IMR-90 (cell line): ENCODE measurements around the gene C2orf49. TPM values are rescaled to one million over a fixed set of nuclear protein-coding genes. Genes with fewer than 3 reads are reported as not detected.

Experiments used
- ATAC-seq: fragments of 200-7000 bp; cut with Tn5 transposase; 2 replicates; pipeline ENCODE4 v1.9.1; 2020; ENCODE audit warnings: low read depth, mild to moderate bottlenecking, moderate library complexity
- BruUV-seq: library from RNA; stranded (reverse); fragments of 400-500 nt; replicated peaks from 2 replicates; lab custom pipeline; 2021; lab: Mats Ljungman, UMichigan
- CTCF ChIA-PET: fragments of 300-600 bp; formaldehyde crosslinking; extraction: SDS; loops from one replicate; lab custom pipeline; 2021; ENCODE audit warnings: antibody characterized with exemption; lab: Yijun Ruan, JAX
- POLR2A ChIA-PET: fragments of 300-600 bp; sonication (Branson Sonifier 250); formaldehyde crosslinking; loops from one replicate; lab custom pipeline; 2022; ENCODE audit warnings: antibody characterized with exemption; ENCODE audit not compliant: unreplicated experiment; lab: Charles Lee
- DNase-seq: peaks from one replicate; pipeline ENCODE4 v3.0.0; 2013
- H2AFZ ChIP-seq: replicated peaks from 2 replicates; pipeline ENCODE3; 2013; ENCODE audit warnings: low read length, mild to moderate bottlenecking; ENCODE audit not compliant: poor library complexity
- H2AK5ac ChIP-seq: 2 replicates; pipeline ENCODE4 v1.6.1; 2013; ENCODE audit warnings: low read depth, low read length, inconsistent platforms
- H2AK9ac ChIP-seq: replicated peaks from 2 replicates; pipeline ENCODE3; 2013; ENCODE audit warnings: mild to moderate bottlenecking, low read depth, low read length, moderate library complexity; ENCODE audit not compliant: poor library complexity
- H2BK120ac ChIP-seq: 2 replicates; pipeline ENCODE4 v1.6.1; 2013; ENCODE audit warnings: low read depth, low read length, inconsistent platforms
- H2BK15ac ChIP-seq: 3 replicates; pipeline ENCODE4 v1.6.1; 2013; ENCODE audit warnings: low read depth, low read length, inconsistent platforms
- H2BK20ac ChIP-seq: 2 replicates; pipeline ENCODE4 v1.6.1; 2013; ENCODE audit warnings: low read depth, mild to moderate bottlenecking, inconsistent platforms, low read length, moderate library complexity
- H2BK5ac ChIP-seq: 2 replicates; pipeline ENCODE4 v1.6.1; 2013; ENCODE audit warnings: mild to moderate bottlenecking, low read depth, low read length, inconsistent platforms; ENCODE audit not compliant: poor library complexity, severe bottlenecking
- H3K14ac ChIP-seq: replicated peaks from 2 replicates; pipeline ENCODE4 v1.6.1; 2013; ENCODE audit warnings: low read depth, low read length, inconsistent platforms
- H3K18ac ChIP-seq: 2 replicates; pipeline ENCODE4 v1.6.1; 2013; ENCODE audit warnings: low read depth, low read length, control low read depth
- H3K23ac ChIP-seq: 2 replicates; pipeline ENCODE4 v1.6.1; 2013; ENCODE audit warnings: low read depth, low read length, inconsistent platforms
- H3K27ac ChIP-seq: 2 replicates; pipeline ENCODE4 v1.5.1; 2013; ENCODE audit warnings: mild to moderate bottlenecking, control low read depth, low read length; ENCODE audit not compliant: insufficient read depth
- H3K27me3 ChIP-seq: 2 replicates; pipeline ENCODE4 v1.6.1; 2013; ENCODE audit warnings: low read length; ENCODE audit not compliant: control insufficient read depth, insufficient read depth
- H3K36me3 ChIP-seq: 2 replicates; pipeline ENCODE4 v1.6.1; 2013; ENCODE audit warnings: low read length, mixed read lengths; ENCODE audit not compliant: control insufficient read depth, insufficient read depth
- H3K4ac ChIP-seq: 2 replicates; pipeline ENCODE4 v1.6.1; 2013; ENCODE audit warnings: low read depth, low read length, inconsistent platforms
- H3K4me1 ChIP-seq: 2 replicates; pipeline ENCODE4 v1.6.1; 2013; ENCODE audit warnings: low read length, mixed read lengths; ENCODE audit not compliant: control insufficient read depth, insufficient read depth
- H3K4me2 ChIP-seq: 2 replicates; pipeline ENCODE4 v1.6.1; 2013; ENCODE audit warnings: low read depth, mild to moderate bottlenecking, control low read depth, low read length, moderate library complexity
- H3K4me3 ChIP-seq: 2 replicates; pipeline ENCODE4 v1.5.1; 2013; ENCODE audit warnings: low read depth, mild to moderate bottlenecking, control low read depth, low read length, moderate library complexity; ENCODE audit not compliant: insufficient read depth
- H3K56ac ChIP-seq: 2 replicates; pipeline ENCODE4 v1.6.1; 2013; ENCODE audit warnings: low read length, inconsistent platforms; ENCODE audit not compliant: insufficient read depth; ENCODE audit errors: extremely low read depth
- H3K79me1 ChIP-seq, 2 experiments: 2 replicates each; pipeline ENCODE4 v1.6.1; 2013; ENCODE audit warnings: low read length in 2 of 2, inconsistent platforms in 1 of 2, low read depth in 1 of 2
- H3K9ac ChIP-seq: 2 replicates; pipeline ENCODE4 v1.6.1; 2013; ENCODE audit warnings: low read depth, low read length, control low read depth
- H3K9me1 ChIP-seq: 2 replicates; pipeline ENCODE4 v1.6.1; 2013; ENCODE audit warnings: low read length, inconsistent platforms; ENCODE audit not compliant: insufficient read depth
- H3K9me3 ChIP-seq: 2 replicates; pipeline ENCODE4 v1.6.1; 2013; ENCODE audit warnings: low read length; ENCODE audit not compliant: control insufficient read depth, insufficient read depth
- H4K20me1 ChIP-seq: 2 replicates; pipeline ENCODE4 v1.6.1; 2013; ENCODE audit warnings: low read length, inconsistent platforms; ENCODE audit not compliant: insufficient read depth
- H4K5ac ChIP-seq: 2 replicates; pipeline ENCODE4 v1.6.1; 2013; ENCODE audit warnings: mild to moderate bottlenecking, low read depth, low read length, control low read depth
- H4K8ac ChIP-seq, 2 experiments: 2 replicates each; pipeline ENCODE4 v1.6.1; 2013; ENCODE audit warnings: low read depth in 2 of 2, low read length in 2 of 2, control low read depth in 1 of 2, inconsistent platforms in 1 of 2
- H4K91ac ChIP-seq: 2 replicates; pipeline ENCODE4 v1.6.1; 2013; ENCODE audit warnings: low read depth, low read length, inconsistent platforms; ENCODE audit not compliant: insufficient read depth
- BHLHE40 ChIP-seq: fragments of 150-350 bp; IDR thresholded peaks from 2 replicates; pipeline ENCODE4 v1.6.1; 2016; ENCODE audit warnings: mild to moderate bottlenecking, low read depth, low read length
- CEBPB ChIP-seq: IDR thresholded peaks from 2 replicates; pipeline ENCODE4 v1.6.1; 2012; ENCODE audit warnings: low read depth, low read length, improper control_type of control experiment
- CHD1 ChIP-seq: IDR thresholded peaks from 2 replicates; pipeline ENCODE4 v1.6.1; 2012; ENCODE audit warnings: low read depth, low read length, improper control_type of control experiment
- FOS ChIP-seq: fragments of 150-350 bp; IDR thresholded peaks from 2 replicates; pipeline ENCODE4 v1.6.1; 2016; ENCODE audit warnings: low read depth, low read length
- MAFK ChIP-seq: IDR thresholded peaks from 2 replicates; pipeline ENCODE4 v1.6.1; 2012; ENCODE audit warnings: low read depth, low read length, improper control_type of control experiment
- MAZ ChIP-seq: IDR thresholded peaks from 2 replicates; pipeline ENCODE4 v1.6.1; 2012; ENCODE audit warnings: low read depth, mild to moderate bottlenecking, low read length, improper control_type of control experiment, moderate library complexity, borderline replicate concordance
- MXI1 ChIP-seq: IDR thresholded peaks from 2 replicates; pipeline ENCODE4 v1.6.1; 2012; ENCODE audit warnings: low read depth, mild to moderate bottlenecking, low read length, moderate library complexity, borderline replicate concordance
- NFE2L2 ChIP-seq: fragments of 150-350 bp; IDR thresholded peaks from 2 replicates; pipeline ENCODE4 v1.6.1; 2016; ENCODE audit warnings: low read depth, mild to moderate bottlenecking, low read length
- POLR2A ChIP-seq: IDR thresholded peaks from 2 replicates; pipeline ENCODE4 v1.6.1; 2012; ENCODE audit warnings: mild to moderate bottlenecking, low read depth, low read length
- RAD21 ChIP-seq: IDR thresholded peaks from 2 replicates; pipeline ENCODE4 v1.6.1; 2012; ENCODE audit warnings: low read length, improper control_type of control experiment
- RCOR1 ChIP-seq: IDR thresholded peaks from 2 replicates; pipeline ENCODE4 v1.6.1; 2012; ENCODE audit warnings: mild to moderate bottlenecking, low read length, improper control_type of control experiment; ENCODE audit not compliant: insufficient replicate concordance
- RFX5 ChIP-seq: IDR thresholded peaks from 2 replicates; pipeline ENCODE4 v1.8.0; 2012; ENCODE audit warnings: low read depth, mild to moderate bottlenecking, low read length, moderate library complexity
- WGBS, 2 experiments: methylation state at CpG; one replicate each; pipeline versions ENCODE4 v1.1.5 to v1.1.7; 2013; ENCODE audit warnings: missing lambda C conversion rate in 2 of 2; ENCODE audit not compliant: insufficient read length in 1 of 2; ENCODE audit errors: extremely low coverage in 2 of 2; 5-methylcytosine and 5-hydroxymethylcytosine counted together
- dilution Hi-C: fragments of 300-500 bp; cut with HindIII; formaldehyde crosslinking; loops from one replicate; pipeline ENCODE4 v1.14.3; 2018; ENCODE audit warnings: low sequenced_read_pairs; ENCODE audit not compliant: unreplicated experiment
- in situ Hi-C: fragments of 300-500 bp; cut with MboI; formaldehyde crosslinking; loops from 3 replicates; pipeline ENCODE4 v1.14.3; 2019; ENCODE audit warnings: low sequenced_read_pairs, inconsistent platforms, mixed read lengths
- intact Hi-C: fragments of 100-400 bp; cut with micrococcal nuclease; formaldehyde crosslinking; loops from 2 replicates; pipeline ENCODE4 v1.10.0; 2022
- polyA plus RNA-seq, 3 experiments: library from polyadenylated mRNA; depleted of rRNA; stranded (reverse); fragments of >200 nt; gene quantifications; 2 replicates each; pipeline ENCODE4 v1.2.3, GENCODE V29; 2012; ENCODE audit warnings: low replicate concordance in 1 of 3
- total RNA-seq: library from RNA; depleted of rRNA; stranded (reverse); fragments of >200 nt; gene quantifications from 2 replicates; pipeline ENCODE4 v1.2.3, GENCODE V29; 2012
- TF ChIP-seq, protein P1 (sequence below): conservative IDR thresholded peaks from 2 replicates; pipeline ENCODE4 v1.5.1; 2012; ENCODE audit warnings: mild to moderate bottlenecking, low read depth, low read length, improper control_type of control experiment
- TF ChIP-seq, protein P2 (sequence below): fragments of 150-350 bp; IDR thresholded peaks from 2 replicates; pipeline ENCODE4 v1.6.1; 2017; ENCODE audit warnings: mild to moderate bottlenecking, antibody characterized with exemption, low read length, low read depth
- TF ChIP-seq, protein P3 (sequence below): fragments of 150-350 bp; IDR thresholded peaks from 2 replicates; pipeline ENCODE4 v1.6.1; 2016; ENCODE audit warnings: low read depth, mild to moderate bottlenecking, low read length, moderate library complexity, borderline replicate concordance

The C2orf49 gene
- total and polyA plus RNA-seq, 2 of the 4 experiments (the other 2 are of a cell fraction): 3.8 to 8.5 TPM

DNA sequence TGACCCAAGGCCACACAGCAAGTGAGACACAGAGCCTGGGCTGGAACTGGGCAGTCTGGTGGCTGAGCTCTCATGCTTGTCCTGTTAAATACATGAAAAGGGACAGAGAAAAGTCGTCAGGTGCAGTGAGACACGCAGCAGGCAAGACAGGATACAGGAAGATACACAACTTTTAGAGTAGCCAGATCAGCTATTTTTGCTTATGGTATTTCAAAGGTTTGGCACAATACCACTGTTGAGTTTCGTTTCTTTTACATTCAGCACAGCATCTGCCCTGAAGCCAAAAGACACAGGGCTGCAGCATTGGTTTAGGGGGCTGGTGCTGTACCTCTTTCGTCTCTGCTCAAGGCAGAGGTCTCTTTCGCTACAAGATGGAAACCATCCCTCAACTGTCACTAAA lies 47.5 kb downstream of the C2orf49 start:
- Histone ChIP-seq H3K9me3 (no peaks in the 10 kb centered on the region), H3K4me3 (no peak overlapping the region), H4K20me1 (peaks cover 49% of the 10 kb centered on the region), H3K27me3 (no peaks in the 10 kb centered on the region), H4K91ac (no peak overlapping the region), H2BK5ac (peak overlapping the region; percentile 75), H2AK5ac (0 out of 2 replicates have a peak overlapping the region, but pooled peaks have one; percentile 5), H3K79me1 (peaks cover 11 to 86% of the 10 kb centered on the region in 2 experiments), H3K36me3 (peaks cover 81% of the 10 kb centered on the region), H2BK15ac (no peak overlapping the region), H2BK120ac (no peak overlapping the region), H2AFZ (no peak overlapping the region), H3K56ac (no peak overlapping the region), H3K23ac (no peak overlapping the region), H3K18ac (peak overlapping the region; percentile 58), H3K9me1 (peaks cover 37% of the 10 kb centered on the region), H4K8ac (peak overlapping the region in 1 of 2 experiments; percentile 68; a peak in 3 of 4 replicates), H3K4me1 (peaks cover 42% of the 10 kb centered on the region), H3K27ac (peak overlapping the region; percentile 9; the same call in 1 of the 2 replicates), H3K4ac (peak overlapping the region; percentile 43; the same call in 1 of the 2 replicates), H4K5ac (peak overlapping the region; percentile 52; the same call in 1 of the 2 replicates), H3K14ac (no peak overlapping the region; the same call in 1 of the 2 replicates), H2AK9ac (no peak overlapping the region), H3K4me2 (no peak overlapping the region), H3K9ac (no peak overlapping the region), H2BK20ac (no peak overlapping the region)
- BruUV-seq: no TSS peak
- in situ Hi-C loops: no loop called here
- POLR2A ChIA-PET: no interaction called here
- dilution Hi-C loops: no loop called here
- no peak for TF ChIP-seq RFX5
- TF ChIP-seq, protein P1, sequence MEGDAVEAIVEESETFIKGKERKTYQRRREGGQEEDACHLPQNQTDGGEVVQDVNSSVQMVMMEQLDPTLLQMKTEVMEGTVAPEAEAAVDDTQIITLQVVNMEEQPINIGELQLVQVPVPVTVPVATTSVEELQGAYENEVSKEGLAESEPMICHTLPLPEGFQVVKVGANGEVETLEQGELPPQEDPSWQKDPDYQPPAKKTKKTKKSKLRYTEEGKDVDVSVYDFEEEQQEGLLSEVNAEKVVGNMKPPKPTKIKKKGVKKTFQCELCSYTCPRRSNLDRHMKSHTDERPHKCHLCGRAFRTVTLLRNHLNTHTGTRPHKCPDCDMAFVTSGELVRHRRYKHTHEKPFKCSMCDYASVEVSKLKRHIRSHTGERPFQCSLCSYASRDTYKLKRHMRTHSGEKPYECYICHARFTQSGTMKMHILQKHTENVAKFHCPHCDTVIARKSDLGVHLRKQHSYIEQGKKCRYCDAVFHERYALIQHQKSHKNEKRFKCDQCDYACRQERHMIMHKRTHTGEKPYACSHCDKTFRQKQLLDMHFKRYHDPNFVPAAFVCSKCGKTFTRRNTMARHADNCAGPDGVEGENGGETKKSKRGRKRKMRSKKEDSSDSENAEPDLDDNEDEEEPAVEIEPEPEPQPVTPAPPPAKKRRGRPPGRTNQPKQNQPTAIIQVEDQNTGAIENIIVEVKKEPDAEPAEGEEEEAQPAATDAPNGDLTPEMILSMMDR: no peak
- TF ChIP-seq, protein P2, sequence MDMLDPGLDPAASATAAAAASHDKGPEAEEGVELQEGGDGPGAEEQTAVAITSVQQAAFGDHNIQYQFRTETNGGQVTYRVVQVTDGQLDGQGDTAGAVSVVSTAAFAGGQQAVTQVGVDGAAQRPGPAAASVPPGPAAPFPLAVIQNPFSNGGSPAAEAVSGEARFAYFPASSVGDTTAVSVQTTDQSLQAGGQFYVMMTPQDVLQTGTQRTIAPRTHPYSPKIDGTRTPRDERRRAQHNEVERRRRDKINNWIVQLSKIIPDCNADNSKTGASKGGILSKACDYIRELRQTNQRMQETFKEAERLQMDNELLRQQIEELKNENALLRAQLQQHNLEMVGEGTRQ: no peak
- TF ChIP-seq MXI1: no peak
- no peak for TF ChIP-seq MAFK
- no peak for TF ChIP-seq CEBPB
- TF ChIP-seq, protein P3, sequence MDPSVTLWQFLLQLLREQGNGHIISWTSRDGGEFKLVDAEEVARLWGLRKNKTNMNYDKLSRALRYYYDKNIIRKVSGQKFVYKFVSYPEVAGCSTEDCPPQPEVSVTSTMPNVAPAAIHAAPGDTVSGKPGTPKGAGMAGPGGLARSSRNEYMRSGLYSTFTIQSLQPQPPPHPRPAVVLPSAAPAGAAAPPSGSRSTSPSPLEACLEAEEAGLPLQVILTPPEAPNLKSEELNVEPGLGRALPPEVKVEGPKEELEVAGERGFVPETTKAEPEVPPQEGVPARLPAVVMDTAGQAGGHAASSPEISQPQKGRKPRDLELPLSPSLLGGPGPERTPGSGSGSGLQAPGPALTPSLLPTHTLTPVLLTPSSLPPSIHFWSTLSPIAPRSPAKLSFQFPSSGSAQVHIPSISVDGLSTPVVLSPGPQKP: no peak
- TF ChIP-seq POLR2A: no peak
- no peak for TF ChIP-seq RCOR1
- no peak for TF ChIP-seq FOS
- no peak for TF ChIP-seq MAZ
- TF ChIP-seq CHD1: no peak
- TF ChIP-seq NFE2L2: no peak
- no peak for TF ChIP-seq RAD21
- TF ChIP-seq BHLHE40: no peak
- ATAC-seq (no peak), DNase-seq (no peak)
- CTCF ChIA-PET: interaction anchor here (0.6 kb wide), 1 partner anchor 13 kb away, joined by 3 read pairs; no protein-coding TSS in a partner anchor
- WGBS, 2 experiments: 100% methylated on average over 2 of the region's 5 CpGs; no CpG with 5 or more reads in 1 of the 2 experiments
- intact Hi-C loops: no loop called here
